ELR (cell line): Measurements from ENCODE around the gene SYNE1.
A peak's percentile ranks its signal among the peaks of the same experiment; 100 is the strongest.
"Not testable (repeated sequence)": the region's sequence is repeated elsewhere in the genome, so short reads cannot be mapped to it uniquely, and the experiment has no call there.

Source experiments
- DNase-seq: peaks from one replicate; pipeline ENCODE4 v3.0.0-alpha.2; 2015; ENCODE audit warnings: low read depth

The SYNE1 gene, protein sequence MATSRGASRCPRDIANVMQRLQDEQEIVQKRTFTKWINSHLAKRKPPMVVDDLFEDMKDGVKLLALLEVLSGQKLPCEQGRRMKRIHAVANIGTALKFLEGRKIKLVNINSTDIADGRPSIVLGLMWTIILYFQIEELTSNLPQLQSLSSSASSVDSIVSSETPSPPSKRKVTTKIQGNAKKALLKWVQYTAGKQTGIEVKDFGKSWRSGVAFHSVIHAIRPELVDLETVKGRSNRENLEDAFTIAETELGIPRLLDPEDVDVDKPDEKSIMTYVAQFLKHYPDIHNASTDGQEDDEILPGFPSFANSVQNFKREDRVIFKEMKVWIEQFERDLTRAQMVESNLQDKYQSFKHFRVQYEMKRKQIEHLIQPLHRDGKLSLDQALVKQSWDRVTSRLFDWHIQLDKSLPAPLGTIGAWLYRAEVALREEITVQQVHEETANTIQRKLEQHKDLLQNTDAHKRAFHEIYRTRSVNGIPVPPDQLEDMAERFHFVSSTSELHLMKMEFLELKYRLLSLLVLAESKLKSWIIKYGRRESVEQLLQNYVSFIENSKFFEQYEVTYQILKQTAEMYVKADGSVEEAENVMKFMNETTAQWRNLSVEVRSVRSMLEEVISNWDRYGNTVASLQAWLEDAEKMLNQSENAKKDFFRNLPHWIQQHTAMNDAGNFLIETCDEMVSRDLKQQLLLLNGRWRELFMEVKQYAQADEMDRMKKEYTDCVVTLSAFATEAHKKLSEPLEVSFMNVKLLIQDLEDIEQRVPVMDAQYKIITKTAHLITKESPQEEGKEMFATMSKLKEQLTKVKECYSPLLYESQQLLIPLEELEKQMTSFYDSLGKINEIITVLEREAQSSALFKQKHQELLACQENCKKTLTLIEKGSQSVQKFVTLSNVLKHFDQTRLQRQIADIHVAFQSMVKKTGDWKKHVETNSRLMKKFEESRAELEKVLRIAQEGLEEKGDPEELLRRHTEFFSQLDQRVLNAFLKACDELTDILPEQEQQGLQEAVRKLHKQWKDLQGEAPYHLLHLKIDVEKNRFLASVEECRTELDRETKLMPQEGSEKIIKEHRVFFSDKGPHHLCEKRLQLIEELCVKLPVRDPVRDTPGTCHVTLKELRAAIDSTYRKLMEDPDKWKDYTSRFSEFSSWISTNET (N-terminal part only)

DNA sequence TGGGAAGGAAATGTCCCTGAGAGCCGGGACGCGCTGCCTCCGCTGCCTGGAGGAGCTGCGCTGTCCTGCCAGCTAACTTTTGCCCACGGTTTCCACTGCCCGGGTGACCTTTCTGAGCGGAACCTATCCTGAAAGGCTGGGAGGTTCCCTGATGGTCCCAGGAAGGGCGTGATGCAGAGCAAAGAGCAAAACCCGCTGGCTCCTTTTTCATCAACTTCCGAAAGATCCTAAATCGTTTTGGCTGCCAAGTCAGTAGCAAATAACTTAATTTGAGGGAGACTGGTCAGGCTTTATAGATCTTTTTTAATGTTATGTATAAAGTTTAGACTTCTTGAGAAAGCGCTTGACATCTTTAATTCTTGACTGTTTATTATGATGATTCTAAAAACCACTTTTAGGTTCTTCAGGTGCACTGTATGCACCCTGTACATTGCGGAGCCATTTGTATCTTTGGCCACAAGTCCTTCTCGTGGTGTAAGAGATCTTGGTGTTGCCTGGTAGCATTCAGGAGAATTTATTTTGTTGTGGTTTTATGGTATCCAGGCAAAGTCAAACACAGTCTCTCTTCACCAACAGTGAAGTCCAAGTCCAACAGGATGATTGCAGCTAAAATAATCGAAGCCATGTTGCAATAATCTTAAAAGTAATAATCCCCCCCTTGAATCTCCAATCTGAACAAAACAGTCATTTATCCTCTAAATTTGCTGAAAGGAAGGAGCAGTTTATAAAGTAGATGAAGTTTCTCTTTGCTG, at the start of gene SYNE1:
TSS of gene SYNE1 (minus strand) at position 67 of the 752 bp plus-strand sequence. CDS start 9,031 bp downstream, outside the sequence.
- DNase-seq, result peak; percentile 22

DNA sequence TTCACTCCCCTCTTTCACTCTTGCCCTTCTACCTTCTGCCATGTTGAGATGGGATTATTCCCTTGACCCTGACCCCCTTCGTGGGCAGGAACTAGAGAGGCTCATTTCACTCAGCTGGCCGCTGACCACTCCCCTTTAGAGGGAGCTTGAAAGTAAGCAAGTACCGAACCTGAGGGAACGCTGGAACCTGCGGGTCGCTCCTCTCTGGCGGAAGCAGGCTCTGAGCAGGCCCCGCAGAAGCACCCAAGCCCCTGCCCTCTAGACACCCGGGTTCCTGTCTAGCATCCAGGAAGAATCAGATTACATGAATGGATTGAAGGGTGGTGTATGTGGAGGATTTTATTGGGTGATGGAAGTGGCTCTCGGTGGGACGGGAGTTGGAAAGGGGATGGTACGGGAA, 48.7 kb upstream of the SYNE1 start:
- DNase-seq, result no peak

DNA sequence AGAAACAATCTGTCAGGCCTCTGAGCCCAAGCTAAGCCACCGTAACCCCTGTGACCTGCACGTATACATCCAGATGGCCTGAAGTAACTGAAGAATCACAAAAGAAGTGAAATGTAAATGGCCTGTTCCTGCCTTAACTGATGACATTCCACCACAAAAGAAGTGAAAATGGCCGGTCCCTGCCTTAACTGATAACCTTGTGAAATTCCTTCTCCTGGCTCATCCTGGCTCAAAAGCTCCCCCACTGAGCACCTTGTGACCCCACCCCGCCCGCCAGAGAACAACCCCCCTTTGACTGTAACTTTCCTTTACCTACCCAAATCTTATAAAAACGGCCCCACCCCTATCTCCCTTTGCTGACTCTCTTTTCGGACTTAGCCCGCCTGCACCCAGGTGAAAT, 45.8 kb upstream of the SYNE1 start:
- DNase-seq, result not testable (repeated sequence)

DNA sequence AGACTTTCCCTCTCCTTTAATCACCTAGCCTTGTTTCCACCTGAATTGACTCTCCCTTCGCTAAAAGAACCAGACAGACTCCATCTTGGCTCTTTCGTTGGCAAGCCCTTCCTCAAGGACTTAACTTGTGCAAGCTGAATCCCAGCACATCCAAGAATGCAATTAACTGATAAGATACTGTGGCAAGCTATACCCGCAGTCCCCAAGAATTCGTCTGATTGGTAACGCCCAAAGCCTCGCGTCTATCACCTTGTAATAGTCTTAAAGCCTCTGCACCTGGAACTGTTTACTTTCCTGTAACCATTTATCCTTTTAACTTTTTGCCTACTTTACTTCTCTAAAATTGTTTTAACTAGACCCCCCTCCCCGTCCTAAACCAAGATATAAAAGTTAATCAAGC, 45.0 kb upstream of the SYNE1 start:
- no peak for DNase-seq

DNA sequence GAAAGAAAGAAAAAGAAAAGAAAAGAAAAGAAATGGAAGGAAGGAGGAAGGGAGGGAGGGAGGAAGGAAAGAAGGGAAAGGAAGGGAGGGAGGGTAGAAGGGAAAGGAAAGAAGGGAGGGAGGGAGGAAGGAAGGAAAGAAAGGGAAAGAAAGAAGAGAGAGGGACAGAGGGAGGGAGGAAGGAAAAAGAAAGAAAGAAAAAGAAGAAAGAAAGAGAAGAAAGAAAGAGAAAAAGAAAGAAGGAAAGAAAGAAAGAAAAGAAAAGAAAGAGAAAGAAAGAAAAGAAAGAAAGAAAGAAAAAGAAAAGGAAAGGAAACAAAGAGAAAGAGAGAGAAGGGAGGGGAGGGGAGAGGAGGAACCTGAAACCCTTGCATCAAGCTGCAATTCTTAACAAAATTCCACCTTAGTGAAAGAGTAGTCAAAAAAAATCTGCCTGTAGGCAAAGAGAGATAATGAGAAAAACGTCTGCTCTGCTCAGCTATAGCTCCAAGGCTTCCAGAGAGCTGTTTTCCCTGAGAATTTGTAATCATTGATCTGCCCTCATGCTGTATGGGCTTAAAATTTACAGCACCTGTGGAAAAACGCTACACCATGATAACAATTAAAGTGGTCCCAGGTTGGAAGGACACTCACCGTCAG, 43.8 kb upstream of the SYNE1 start:
- no peak for DNase-seq

DNA sequence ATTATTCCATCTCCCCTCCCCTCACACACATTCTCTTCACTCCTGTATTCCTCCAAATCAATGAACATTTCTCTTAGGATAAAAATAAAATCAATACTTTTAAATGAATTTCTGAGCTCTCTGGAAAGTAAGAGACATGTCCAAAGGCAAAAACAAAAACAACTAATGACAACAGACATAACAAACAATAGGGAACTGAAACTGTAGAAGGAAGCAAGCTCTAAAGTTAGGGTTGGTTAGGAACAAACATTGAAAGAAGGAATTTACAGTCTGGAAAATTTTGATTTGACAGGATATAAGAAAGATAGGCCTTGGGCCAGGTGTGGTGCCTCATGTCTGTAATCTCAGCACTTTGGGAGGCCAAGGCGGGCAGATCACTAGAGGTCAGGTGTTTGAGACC, 43.0 kb upstream of the SYNE1 start:
- DNase-seq, result no peak

DNA sequence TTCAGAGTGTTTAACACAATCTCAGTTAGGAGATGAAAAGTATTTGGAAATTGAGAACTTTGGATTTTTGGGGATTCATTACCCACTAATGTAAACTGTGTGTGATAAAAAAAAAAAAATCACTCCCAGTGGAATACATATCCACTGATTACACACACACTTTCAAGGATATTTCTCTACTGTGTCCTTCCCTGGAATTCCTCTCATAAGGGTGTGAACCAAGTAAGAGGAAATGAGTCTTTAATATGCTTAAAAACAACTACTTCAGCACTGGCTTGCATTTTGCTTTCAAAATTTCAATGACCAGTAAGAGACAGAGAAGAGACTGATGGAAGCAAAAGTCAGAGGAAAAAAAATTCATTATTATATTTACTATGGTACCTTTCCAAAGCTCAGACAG, 36.1 kb upstream of the SYNE1 start:
- peak; percentile 15 for DNase-seq

DNA sequence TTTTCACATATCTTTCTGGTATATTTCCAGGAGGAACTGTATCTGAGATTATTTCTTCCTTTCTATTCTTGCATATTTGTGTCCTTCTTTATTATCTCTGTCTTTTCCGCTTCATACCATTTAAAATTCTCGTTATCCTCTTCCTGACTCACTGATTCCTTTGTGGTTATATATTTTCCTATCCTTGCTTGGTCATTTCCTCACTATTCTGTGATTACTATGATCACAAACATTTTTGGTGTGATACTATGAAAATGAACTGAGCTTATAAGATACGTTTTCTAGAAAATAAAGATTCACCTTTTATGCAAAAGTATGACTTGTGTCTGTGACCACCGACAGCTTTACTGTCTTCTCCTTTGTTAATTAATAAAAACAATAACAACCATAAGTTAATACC, 34.0 kb upstream of the SYNE1 start:
- DNase-seq, result peak; percentile 50

DNA sequence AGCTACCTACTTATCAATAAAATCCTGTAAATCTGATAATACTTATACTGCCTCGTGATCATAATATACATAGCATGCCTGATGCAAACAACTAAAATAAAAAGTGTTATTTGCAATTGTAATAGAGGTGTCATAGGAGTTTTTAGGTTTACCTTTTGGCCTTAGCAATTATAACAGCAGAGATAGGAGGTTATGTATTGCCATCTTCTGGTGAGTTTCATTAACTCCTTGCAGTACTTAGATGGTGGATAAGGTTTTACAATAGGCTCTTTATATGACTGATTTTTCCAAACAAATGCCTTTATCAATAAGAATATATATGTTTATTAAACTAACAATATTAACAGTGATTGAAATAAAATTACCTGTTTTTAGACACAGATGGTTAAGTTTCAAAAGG, 32.7 kb upstream of the SYNE1 start:
- peak; percentile 46 for DNase-seq

DNA sequence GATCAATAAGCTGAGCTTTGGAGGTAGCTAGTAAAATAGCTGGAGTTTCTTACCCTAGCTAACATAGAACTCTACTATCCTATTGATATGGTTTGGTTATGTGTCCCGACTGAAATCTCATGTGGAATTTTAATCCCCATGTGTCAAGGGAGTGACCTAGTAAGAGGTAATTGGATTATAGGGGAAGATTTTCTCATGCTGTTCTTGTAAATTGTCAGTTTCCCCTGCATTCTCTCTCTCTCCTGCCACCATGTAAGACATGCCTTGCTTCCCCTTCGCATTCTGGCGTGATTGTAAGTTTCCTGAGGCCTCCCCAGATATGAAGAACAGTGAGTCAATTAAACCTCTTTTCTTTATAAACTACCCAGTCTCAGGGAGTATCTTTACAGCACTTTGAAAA, 24.6 kb upstream of the SYNE1 start:
- no peak for DNase-seq

DNA sequence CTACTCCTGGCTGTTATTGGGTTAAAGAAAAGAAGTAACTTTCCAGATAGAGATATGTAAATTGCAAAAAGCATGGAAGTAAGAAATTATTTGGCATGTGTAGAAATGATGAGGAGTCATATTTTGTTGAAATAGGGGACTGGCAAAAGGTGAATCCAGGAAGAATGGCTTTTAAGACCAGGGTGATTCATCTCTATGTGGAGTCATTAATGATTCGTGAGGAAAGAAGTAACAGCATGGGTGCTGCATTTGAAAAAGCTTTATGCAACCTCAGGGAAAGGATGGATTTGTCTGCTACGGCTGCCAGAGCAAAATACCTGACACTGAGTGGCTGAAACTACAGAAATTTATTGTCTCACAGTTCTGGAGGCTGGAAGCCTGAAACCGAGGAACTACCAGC, 14.8 kb upstream of the SYNE1 start:
- DNase-seq, result peak; percentile 20

DNA sequence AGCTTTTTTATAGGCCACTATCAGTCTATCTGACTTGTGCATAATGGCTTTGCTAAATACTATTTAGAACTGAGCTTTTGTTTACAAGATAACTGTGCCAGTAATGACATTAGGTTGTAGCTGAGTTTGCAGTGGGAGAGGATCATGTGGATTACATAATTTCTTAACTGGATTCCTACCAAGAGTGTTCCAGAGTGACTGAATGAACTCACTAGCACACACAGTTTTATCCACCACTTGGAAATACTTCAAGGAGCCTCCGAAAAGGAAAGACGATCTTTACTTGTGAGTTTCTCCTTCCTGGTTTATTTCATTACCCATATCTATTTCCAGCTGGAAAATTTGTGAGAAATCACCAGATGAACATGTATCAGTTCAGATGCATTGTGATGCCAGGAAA, 10.9 kb upstream of the SYNE1 start:
- no peak for DNase-seq

DNA sequence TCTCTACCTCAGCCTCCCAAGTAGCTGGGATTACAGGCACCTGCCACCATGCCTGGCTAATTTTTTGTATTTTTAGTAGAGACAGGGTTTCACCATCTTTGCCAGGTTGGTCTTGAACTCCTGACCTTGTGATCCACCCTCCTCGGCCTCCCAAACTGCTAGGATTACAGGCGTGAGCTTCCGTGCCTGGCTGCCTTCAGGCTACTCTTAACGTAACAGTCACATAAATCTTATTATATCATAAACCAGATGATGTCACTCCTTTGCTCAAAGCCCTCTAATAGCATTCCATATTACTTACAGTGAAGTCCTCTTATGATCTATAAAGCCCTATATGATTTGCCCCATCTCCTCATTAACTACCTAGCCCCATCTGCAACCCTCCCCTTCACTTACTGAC, 9.6 kb upstream of the SYNE1 start:
- not testable (repeated sequence) for DNase-seq

DNA sequence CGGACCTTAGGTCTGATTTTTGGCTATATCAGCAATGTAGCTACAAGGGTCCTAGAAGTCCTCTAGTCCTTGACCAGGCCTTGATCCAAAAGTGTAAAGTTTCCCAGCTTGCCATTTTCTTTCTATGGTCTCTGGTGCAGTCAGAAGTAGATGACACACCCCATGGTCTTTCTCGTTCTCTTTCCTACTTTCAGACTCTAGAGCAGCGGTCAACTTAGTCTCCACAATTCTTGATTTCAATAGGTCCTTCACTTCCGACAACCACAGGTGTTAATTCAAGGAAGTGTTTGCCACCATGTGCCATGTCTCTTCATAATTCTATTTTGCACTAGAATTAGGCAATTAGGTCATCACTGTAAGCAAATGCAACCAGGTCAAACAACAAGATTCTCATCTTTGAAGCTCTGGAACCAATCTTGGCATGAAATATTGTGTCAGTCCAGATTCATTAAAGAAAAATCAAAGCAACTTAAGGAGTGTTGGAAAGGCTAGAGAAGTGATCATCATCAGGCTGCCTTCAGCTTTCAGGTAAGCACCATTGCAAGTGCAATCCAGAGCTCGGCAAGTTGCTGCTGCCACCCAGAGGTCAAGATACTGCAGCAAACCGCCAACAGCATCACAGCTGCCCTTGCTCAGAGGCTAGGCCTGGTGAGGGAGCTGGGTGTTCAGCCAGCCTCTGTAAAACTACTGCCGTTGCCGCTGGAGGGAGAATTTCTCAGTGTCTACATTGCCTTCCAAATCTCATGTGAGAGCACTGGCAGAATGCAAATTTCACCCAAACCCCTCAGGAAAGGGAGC, 5.6 kb upstream of the SYNE1 start:
- DNase-seq, result peak; percentile 49

DNA sequence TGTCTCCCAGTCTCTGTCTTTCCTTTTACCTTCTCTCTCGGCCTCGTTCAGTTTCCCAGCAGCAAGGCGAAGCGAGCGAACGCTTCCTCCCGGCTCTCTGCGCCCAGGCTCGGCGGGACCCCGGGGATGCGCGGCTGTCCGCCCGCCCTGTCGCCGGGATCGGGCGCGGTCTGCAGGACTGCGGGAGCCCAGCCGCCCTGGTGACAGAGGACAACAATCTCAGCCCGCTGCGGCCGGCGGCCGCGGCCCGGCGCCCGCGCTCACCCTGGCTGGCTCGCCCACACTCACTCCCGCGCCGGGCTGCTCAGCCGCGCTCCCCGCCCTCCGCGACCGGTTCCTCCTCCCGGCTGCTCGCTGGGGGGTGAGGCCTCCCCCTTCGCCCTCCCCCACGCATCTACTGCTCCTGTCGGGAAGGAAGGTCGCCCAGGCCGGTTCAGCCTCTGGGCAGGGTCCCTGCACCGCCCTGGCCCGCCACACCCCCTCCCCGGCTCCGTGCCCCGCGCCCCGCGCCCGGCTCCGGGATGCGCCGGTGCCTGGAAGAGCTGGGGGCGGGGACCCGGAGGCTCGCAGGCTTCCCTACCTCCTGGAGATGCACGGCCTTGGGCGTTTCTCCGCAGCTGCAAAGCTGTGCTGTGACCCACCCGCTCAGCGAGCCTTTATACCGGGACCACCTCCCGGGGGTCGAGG, 410 bp downstream of the SYNE1 start:
- peak; percentile 32 for DNase-seq

DNA sequence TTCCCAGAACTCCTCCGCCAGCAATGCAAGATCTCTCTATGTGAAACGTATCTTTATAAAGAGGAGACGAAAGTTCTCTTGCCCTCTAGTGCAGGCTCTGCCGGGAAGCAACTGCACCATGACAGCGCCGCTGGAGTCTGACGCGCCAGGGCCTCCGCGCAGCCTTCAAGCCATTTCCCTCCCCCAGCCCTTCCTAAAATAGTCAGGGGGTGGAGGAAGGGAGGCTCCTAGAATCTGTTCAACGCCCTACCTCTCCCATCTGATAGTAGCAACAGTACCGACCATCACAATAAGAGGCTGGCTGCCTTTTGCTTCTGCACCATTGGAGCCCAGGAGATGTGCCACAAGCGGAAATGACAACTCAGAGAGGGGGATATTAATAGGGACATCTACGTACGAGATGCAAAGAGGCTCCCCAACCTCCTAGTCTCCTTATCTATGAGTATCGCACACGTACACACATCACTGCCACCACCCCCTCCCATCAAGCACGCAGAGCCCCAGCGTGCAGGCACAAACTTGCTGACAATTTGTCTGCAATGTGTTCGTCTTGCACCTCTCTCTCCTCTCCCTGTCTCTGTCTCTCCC, 1.0 kb downstream of the SYNE1 start:
- DNase-seq, result peak; percentile 24

DNA sequence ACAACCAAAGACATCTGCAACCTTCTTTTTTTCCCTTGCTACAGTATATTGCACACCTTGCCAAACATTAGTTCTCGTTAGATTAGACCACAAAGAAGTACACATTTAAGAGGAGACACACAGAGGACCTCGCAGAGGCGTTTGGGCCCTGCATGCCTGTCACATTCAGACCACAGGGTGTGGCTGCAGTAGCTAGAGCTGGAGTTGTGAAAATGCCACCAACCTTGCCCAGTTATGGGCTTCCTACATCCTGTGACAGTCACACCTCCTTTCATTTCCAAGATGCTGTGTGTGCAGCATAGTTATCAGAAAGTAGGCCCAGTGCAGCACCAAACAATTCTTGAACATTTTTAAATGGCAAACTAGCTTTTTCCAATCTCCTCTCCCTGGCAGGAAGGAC, 2.4 kb downstream of the SYNE1 start:
- DNase-seq, result no peak

DNA sequence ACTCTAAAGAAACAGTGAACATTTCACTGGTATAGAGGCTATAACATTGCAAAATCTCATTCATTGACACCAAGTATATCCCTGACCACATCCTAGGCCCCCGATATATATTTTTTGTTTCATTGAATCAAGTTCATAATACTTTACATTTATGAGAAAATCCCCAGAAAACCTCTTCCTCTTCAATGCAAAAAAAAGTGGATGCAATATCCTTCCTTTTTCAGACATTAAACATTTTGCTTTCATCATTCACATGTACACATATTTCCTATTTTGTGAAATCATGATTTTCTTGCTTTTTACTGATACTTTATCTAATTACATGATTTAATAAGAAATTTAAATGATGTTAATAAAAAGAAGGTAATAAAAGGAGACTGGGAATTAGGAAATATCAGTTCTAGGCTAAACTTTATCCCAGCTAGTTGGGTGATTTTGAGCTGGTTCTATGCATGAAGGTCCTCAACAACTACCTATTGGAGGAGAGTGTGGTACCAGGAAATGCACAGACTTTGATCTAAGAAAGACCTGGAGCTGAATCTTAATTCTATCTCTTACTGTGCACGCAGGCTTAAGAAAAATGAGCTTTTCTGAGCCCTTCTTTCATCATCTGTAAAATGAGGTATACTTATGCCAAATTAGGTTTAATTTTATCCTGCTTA, 4.9 kb downstream of the SYNE1 start:
- DNase-seq, result no peak

DNA sequence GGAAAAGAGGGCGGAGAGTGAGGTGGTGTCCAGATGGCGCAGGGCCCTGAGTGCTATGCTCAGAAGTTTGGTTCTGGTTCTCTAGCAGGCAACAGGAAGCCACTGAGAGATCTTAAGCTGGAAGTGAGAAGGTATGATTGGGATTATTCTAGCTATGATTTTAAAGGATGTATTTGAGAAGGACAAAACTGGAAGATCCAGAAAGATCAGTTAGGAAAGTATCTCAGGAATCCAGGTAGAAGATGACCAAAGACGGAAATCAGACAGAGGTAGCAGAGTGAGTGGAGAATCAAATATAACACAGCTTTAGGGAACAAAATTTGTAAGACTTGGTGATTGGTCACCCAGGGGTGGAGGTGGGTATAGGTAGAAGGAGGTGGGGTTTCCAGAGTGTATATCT, 5.8 kb downstream of the SYNE1 start:
- no peak for DNase-seq
